ENCODE results near the gene DRD4.

DRD4 gene

DNA sequence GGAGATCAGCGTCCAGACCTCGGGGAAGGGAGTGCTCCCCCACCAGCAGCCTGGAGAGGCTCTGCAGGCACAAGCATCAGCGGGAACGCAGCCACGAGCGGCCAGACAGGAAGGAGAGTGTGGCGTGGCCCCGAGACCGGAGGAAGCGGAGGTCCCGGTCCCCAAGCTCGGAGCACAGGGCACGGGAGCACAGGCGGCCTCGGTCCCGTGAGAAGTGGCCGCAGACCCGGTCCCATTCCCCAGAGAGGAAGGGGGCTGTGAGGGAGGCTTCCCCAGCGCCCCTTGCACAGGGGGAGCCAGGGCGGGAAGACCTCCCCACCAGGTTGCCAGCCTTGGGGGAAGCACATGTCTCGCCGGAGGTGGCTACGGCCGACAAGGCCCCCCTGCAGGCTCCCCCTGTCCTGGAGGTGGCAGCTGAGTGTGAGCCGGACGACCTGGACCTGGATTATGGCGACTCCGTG, 28.2 kb upstream of the DRD4 start:
- Histone ChIP-seq H4K20me1 (ENCODE audit: insufficient read depth, low read length) (no peaks in the 10 kb centered on the region), H3K4me3 (ENCODE audit: low read length) (no peak overlapping the region), H3K79me2 (ENCODE audit: low read length) (peaks cover 25% of the 10 kb centered on the region; the same call in 1 of the 2 replicates), H3K9me2 (replicated peaks; ENCODE audit: insufficient read depth, low read length) (no peaks in the 10 kb centered on the region), H2AFZ (ENCODE audit: low read length) (no peak overlapping the region), H3F3A (ENCODE audit: insufficient read depth, low read length) (no peaks in the 10 kb centered on the region), H3K4me1 (ENCODE audit: low read length) (no peaks in the 10 kb centered on the region), H3K27me3 (replicated peaks; ENCODE audit: insufficient read depth, low read length) (no peaks in the 10 kb centered on the region), H3K9ac (ENCODE audit: low read length) (no peak overlapping the region), H3K36me3 (replicated peaks; ENCODE audit: insufficient read depth, low read length) (peaks cover 12% of the 10 kb centered on the region), H3K27ac (ENCODE audit: low read length) (no peak overlapping the region), H3K4me2 (ENCODE audit: low read depth, low read length) (no peak overlapping the region), H3K9me3 (replicated peaks; ENCODE audit: insufficient read depth, low read length) (no peaks in the 10 kb centered on the region)
- DNase-seq, result no peak
- TF ChIP-seq, protein P1, sequence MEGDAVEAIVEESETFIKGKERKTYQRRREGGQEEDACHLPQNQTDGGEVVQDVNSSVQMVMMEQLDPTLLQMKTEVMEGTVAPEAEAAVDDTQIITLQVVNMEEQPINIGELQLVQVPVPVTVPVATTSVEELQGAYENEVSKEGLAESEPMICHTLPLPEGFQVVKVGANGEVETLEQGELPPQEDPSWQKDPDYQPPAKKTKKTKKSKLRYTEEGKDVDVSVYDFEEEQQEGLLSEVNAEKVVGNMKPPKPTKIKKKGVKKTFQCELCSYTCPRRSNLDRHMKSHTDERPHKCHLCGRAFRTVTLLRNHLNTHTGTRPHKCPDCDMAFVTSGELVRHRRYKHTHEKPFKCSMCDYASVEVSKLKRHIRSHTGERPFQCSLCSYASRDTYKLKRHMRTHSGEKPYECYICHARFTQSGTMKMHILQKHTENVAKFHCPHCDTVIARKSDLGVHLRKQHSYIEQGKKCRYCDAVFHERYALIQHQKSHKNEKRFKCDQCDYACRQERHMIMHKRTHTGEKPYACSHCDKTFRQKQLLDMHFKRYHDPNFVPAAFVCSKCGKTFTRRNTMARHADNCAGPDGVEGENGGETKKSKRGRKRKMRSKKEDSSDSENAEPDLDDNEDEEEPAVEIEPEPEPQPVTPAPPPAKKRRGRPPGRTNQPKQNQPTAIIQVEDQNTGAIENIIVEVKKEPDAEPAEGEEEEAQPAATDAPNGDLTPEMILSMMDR (IDR thresholded peaks at IDR 0.05; ENCODE audit: low read length), result no peak
- TF ChIP-seq EZH2phosphoT487 (IDR thresholded peaks at IDR 0.05; ENCODE audit: low read length) (no peak), EZH2 (optimal IDR thresholded peaks at IDR 0.05; ENCODE audit: low read depth, low read length) (no peak)

GRCh38 chr11:609341-609811, 27.7 kb upstream of the DRD4 start:
- Histone ChIP-seq H3K4me2 (ENCODE audit: low read depth, low read length) (no peak overlapping the region), H3K4me1 (ENCODE audit: low read length) (no peaks in the 10 kb centered on the region), H3F3A (ENCODE audit: insufficient read depth, low read length) (no peaks in the 10 kb centered on the region), H3K9me2 (replicated peaks; ENCODE audit: insufficient read depth, low read length) (no peaks in the 10 kb centered on the region), H3K4me3 (ENCODE audit: low read length) (no peak overlapping the region), H3K79me2 (ENCODE audit: low read length) (peaks cover 20% of the 10 kb centered on the region; the same call in 1 of the 2 replicates), H2AFZ (ENCODE audit: low read length) (no peak overlapping the region), H3K27ac (ENCODE audit: low read length) (no peak overlapping the region), H3K9me3 (replicated peaks; ENCODE audit: insufficient read depth, low read length) (no peaks in the 10 kb centered on the region), H3K27me3 (replicated peaks; ENCODE audit: insufficient read depth, low read length) (no peaks in the 10 kb centered on the region), H3K9ac (ENCODE audit: low read length) (no peak overlapping the region), H3K36me3 (replicated peaks; ENCODE audit: insufficient read depth, low read length) (peaks cover 7% of the 10 kb centered on the region; the same call in 1 of the 2 replicates), H4K20me1 (ENCODE audit: insufficient read depth, low read length) (no peaks in the 10 kb centered on the region)
- DNase-seq, result no peak
- no peak for TF ChIP-seq EZH2 (optimal IDR thresholded peaks at IDR 0.05; ENCODE audit: low read depth, low read length)
- TF ChIP-seq EZH2phosphoT487 (IDR thresholded peaks at IDR 0.05; ENCODE audit: low read length), result no peak
- TF ChIP-seq, protein P1 (IDR thresholded peaks at IDR 0.05; ENCODE audit: low read length), result no peak

DNA sequence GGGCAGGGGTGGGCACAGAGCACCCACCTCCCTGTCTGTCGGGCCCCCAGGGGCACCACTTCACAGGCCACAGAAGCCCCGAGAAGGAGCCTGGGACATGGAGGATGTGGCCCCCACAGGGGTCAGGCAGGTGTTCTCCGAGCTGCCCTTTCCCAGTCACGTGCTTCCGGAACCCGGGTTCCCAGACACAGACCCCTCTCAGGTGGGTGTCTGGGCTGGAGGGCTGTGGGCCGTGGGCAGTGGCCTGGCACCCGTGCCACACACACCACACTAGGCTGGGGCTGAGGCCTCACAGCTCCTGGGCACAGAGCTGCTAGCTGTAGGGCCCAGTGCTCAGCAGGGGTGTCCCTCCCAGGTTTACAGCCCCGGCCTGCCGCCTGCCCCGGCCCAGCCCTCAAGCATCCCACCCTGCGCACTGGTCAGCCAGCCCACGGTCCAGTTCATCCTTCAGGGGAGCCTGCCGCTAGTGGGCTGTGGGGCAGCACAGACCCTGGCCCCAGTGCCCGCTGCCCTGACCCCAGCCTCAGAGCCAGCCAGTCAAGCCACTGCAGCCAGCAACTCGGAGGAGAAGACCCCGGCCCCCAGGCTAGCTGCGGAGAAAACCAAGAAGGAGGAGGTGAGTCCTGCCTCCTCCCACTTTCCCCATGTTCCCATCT, 26.8 kb upstream of the DRD4 start:
- no peak overlapping the region for H3K4me2 ChIP-seq (ENCODE audit: low read depth, low read length)
- H3K79me2 ChIP-seq (ENCODE audit: low read length), result peaks cover 20% of the 10 kb centered on the region; the same call in 1 of the 2 replicates
- H3K4me1 ChIP-seq (ENCODE audit: low read length), result 0 out of 2 replicates have a peak, but pooled peaks cover 8% of the 10 kb centered on the region
- H3K9ac ChIP-seq (ENCODE audit: low read length), result no peak overlapping the region
- no peaks in the 10 kb centered on the region for H3K9me2 ChIP-seq (replicated peaks; ENCODE audit: insufficient read depth, low read length)
- H3K36me3 ChIP-seq (replicated peaks; ENCODE audit: insufficient read depth, low read length), result peaks cover 7% of the 10 kb centered on the region; the same call in 1 of the 2 replicates
- H3K27me3 ChIP-seq (replicated peaks; ENCODE audit: insufficient read depth, low read length), result no peaks in the 10 kb centered on the region
- peaks cover 4% of the 10 kb centered on the region; the same call in 1 of the 2 replicates for H3F3A ChIP-seq (ENCODE audit: insufficient read depth, low read length)
- no peaks in the 10 kb centered on the region for H4K20me1 ChIP-seq (ENCODE audit: insufficient read depth, low read length)
- no peak overlapping the region for H3K27ac ChIP-seq (ENCODE audit: low read length)
- no peak overlapping the region for H3K4me3 ChIP-seq (ENCODE audit: low read length)
- DNase-seq, result no peak
- no peak overlapping the region for H2AFZ ChIP-seq (ENCODE audit: low read length)
- TF ChIP-seq EZH2 (optimal IDR thresholded peaks at IDR 0.05; ENCODE audit: low read depth, low read length), result no peak
- no peak for TF ChIP-seq EZH2phosphoT487 (IDR thresholded peaks at IDR 0.05; ENCODE audit: low read length)
- TF ChIP-seq, protein P1 (IDR thresholded peaks at IDR 0.05; ENCODE audit: low read length), result no peak
- H3K9me3 ChIP-seq (replicated peaks; ENCODE audit: insufficient read depth, low read length), result no peaks in the 10 kb centered on the region

Data from MM.1S (cell line).